Measurements from ENCODE around the gene ST7. TPM values are rescaled to one million over a fixed set of nuclear protein-coding genes. Genes with fewer than 3 reads are reported as not detected.
"Not testable (repeated sequence)": the region's sequence is repeated elsewhere in the genome, so short reads cannot be mapped to it uniquely, and the experiment has no call there.

Gene ST7
- total RNA-seq, 2 experiments from 2014 or later = 4.9 to 5.4 TPM

DNA sequence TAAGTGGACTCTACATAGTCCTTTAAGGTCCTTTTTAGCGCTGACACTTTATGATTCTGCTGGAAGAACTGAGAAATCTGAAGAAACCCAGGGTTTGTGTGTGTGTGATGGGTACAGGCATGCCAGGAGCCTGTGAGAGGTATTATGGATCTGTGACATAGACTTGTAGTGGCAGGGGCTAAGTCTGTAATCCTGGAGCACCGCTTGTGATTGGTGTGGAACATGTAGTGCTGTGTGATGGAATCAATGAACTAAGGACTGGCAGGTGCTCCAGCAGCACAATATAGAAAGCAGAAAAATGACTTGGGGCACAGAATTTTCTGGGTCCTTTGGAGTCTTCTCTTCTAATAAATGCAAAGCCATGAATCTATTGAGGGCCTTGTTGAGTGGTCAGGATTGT is 163.9 kb downstream of the ST7 start:
- ChIA-PET CTCF (interaction anchor here (0.8 kb wide), 1 partner anchor 9 kb away, joined by 3 read pairs; no protein-coding TSS in a partner anchor), POLR2A (no interaction called here)
- DNase-seq (no peak), ATAC-seq (ENCODE audit: poor library complexity) (no peak)
- intact Hi-C loops (cut with DNase I, micrococcal nuclease) = no loop called here
- Mint-ChIP-seq H3K36me3 (ENCODE audit: low read depth) (no peaks in the 10 kb centered on the region), H3K4me1 (ENCODE audit: low read depth) (no peaks in the 10 kb centered on the region), H3K27ac (no peak overlapping the region), H3K9me3 (no peaks in the 10 kb centered on the region), H3K27me3 (no peaks in the 10 kb centered on the region), H3K4me3 (no peak overlapping the region)
- Histone ChIP-seq H3K27ac (ENCODE audit: low read depth in 1 of 2, low read length in 2 of 2) (no peak overlapping the region), H3K27me3 (ENCODE audit: control insufficient read depth in 1 of 2, insufficient read depth in 2 of 2, low read length in 2 of 2) (no peaks in the 10 kb centered on the region), H3K9me3 (ENCODE audit: control insufficient read depth in 1 of 2, insufficient read depth in 1 of 2, low read length in 2 of 2) (no peaks in the 10 kb centered on the region), H3K4me3 (ENCODE audit: low read length) (no peak overlapping the region), H3K4me1 (ENCODE audit: insufficient read depth, low read length) (no peaks in the 10 kb centered on the region), H3K36me3 (ENCODE audit: insufficient read depth, low read length) (no peaks in the 10 kb centered on the region)
- TF ChIP-seq, protein P1, sequence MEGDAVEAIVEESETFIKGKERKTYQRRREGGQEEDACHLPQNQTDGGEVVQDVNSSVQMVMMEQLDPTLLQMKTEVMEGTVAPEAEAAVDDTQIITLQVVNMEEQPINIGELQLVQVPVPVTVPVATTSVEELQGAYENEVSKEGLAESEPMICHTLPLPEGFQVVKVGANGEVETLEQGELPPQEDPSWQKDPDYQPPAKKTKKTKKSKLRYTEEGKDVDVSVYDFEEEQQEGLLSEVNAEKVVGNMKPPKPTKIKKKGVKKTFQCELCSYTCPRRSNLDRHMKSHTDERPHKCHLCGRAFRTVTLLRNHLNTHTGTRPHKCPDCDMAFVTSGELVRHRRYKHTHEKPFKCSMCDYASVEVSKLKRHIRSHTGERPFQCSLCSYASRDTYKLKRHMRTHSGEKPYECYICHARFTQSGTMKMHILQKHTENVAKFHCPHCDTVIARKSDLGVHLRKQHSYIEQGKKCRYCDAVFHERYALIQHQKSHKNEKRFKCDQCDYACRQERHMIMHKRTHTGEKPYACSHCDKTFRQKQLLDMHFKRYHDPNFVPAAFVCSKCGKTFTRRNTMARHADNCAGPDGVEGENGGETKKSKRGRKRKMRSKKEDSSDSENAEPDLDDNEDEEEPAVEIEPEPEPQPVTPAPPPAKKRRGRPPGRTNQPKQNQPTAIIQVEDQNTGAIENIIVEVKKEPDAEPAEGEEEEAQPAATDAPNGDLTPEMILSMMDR (IDR thresholded peaks at IDR 0.05) = no peak

DNA sequence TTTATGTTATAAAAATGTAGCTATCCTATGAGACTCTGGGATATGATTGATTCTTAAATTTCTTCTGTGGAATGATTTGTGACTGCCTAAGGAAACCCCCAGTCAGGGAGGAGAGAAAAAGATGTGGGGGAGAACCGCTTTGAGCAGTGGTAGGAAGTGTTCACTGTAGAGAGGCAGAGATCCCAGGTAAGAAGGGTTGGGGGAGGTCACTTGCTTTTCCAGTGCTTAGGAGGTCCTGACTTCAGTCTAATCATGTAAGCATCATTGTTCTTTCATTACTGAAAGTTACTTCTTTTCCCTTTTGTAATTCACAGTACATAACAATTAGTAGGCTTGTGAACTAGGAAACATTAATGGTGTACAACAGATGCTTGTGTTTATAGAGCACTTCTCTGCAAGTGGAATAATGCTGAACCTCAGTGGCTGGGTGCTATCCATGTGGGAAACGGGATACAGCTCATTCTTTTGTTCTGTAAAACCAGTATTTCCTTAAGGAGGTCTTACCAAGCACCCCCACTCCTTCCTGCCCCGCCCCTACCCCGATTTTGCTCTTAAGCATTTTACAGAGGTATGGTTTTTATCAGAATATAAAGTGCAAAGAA is 165.4 kb downstream of the ST7 start:
- TF ChIP-seq, protein P1 (IDR thresholded peaks at IDR 0.05) = no peak
- no peaks in the 10 kb centered on the region for H3K36me3 Mint-ChIP-seq (ENCODE audit: low read depth)
- H3K27ac Mint-ChIP-seq = no peak overlapping the region
- ATAC-seq (ENCODE audit: poor library complexity) (no peak), DNase-seq (no peak)
- POLR2A ChIA-PET = no interaction called here
- Histone ChIP-seq H3K4me3 (ENCODE audit: low read length) (no peak overlapping the region), H3K9me3 (ENCODE audit: control insufficient read depth in 1 of 2, insufficient read depth in 1 of 2, low read length in 2 of 2) (no peaks in the 10 kb centered on the region), H3K27ac (ENCODE audit: low read depth in 1 of 2, low read length in 2 of 2) (no peak overlapping the region), H3K27me3 (ENCODE audit: control insufficient read depth in 1 of 2, insufficient read depth in 2 of 2, low read length in 2 of 2) (no peaks in the 10 kb centered on the region), H3K4me1 (ENCODE audit: insufficient read depth, low read length) (no peaks in the 10 kb centered on the region), H3K36me3 (ENCODE audit: insufficient read depth, low read length) (no peaks in the 10 kb centered on the region)
- no peaks in the 10 kb centered on the region for H3K27me3 Mint-ChIP-seq
- intact Hi-C loops (cut with DNase I, micrococcal nuclease) = loop anchor here in 1 of 2 experiments (1.0 kb wide), 2 partner anchors 133 to 188 kb away; no protein-coding TSS in a partner anchor
- CTCF ChIA-PET = interaction anchor here (0.8 to 1.0 kb wide), 3 partner anchors 131 to 203 kb away, joined by 3 to 4 read pairs (median 3); no protein-coding TSS in a partner anchor
- H3K9me3 Mint-ChIP-seq = no peaks in the 10 kb centered on the region
- H3K4me3 Mint-ChIP-seq = no peak overlapping the region
- H3K4me1 Mint-ChIP-seq (ENCODE audit: low read depth) = no peaks in the 10 kb centered on the region

- H3K9me3 ChIP-seq (ENCODE audit: control insufficient read depth in 1 of 2, insufficient read depth in 1 of 2, low read length in 2 of 2) = no peaks in the 10 kb centered on the region
- ATAC-seq (ENCODE audit: poor library complexity) = peak; percentile 57
- no peaks in the 10 kb centered on the region for H3K9me3 Mint-ChIP-seq
- H3K27ac Mint-ChIP-seq = no peak overlapping the region
- intact Hi-C loops (cut with DNase I, micrococcal nuclease) = loop anchor here in 1 of 2 experiments (1.0 kb wide), 2 partner anchors 134 to 189 kb away; no protein-coding TSS in a partner anchor
- no peak overlapping the region for H3K4me3 Mint-ChIP-seq
- no peaks in the 10 kb centered on the region for H3K27me3 Mint-ChIP-seq
- TF ChIP-seq, protein P1 (IDR thresholded peaks at IDR 0.05) = peak; percentile 89
- no peak overlapping the region for H3K4me3 ChIP-seq (ENCODE audit: low read length)
- ChIA-PET CTCF (interaction anchor here (0.8 to 4.5 kb wide), 4 partner anchors 131 to 204 kb away, joined by 3 to 18 read pairs (median 4); no protein-coding TSS in a partner anchor), POLR2A (no interaction called here)
- H3K36me3 ChIP-seq (ENCODE audit: insufficient read depth, low read length) = no peaks in the 10 kb centered on the region
- no peaks in the 10 kb centered on the region for H3K4me1 ChIP-seq (ENCODE audit: insufficient read depth, low read length)
- H3K36me3 Mint-ChIP-seq (ENCODE audit: low read depth) = no peaks in the 10 kb centered on the region
- H3K4me1 Mint-ChIP-seq (ENCODE audit: low read depth) = no peaks in the 10 kb centered on the region
- peak; percentile 56 to 86 (median 70) for DNase-seq
- no peak overlapping the region for H3K27ac ChIP-seq (ENCODE audit: low read depth in 1 of 2, low read length in 2 of 2)
- H3K27me3 ChIP-seq (ENCODE audit: control insufficient read depth in 1 of 2, insufficient read depth in 2 of 2, low read length in 2 of 2) = no peaks in the 10 kb centered on the region
Measured at GRCh38 chr7:117119192-117119924, 166.1 kb downstream of the ST7 start.

GRCh38 chr7:117120321-117120720 is 167.0 kb downstream of the ST7 start:
- intact Hi-C loops (cut with DNase I, micrococcal nuclease) = loop anchor here in 1 of 2 experiments (5.0 to 10.0 kb wide), 2 partner anchors 886 to 948 kb away; no protein-coding TSS in a partner anchor
- H3K36me3 ChIP-seq (ENCODE audit: insufficient read depth, low read length); H3K27me3 ChIP-seq (ENCODE audit: control insufficient read depth in 1 of 2, insufficient read depth in 2 of 2, low read length in 2 of 2); H3K9me3 Mint-ChIP-seq; H3K27ac Mint-ChIP-seq; H3K36me3 Mint-ChIP-seq (ENCODE audit: low read depth); H3K4me1 ChIP-seq (ENCODE audit: insufficient read depth, low read length); POLR2A ChIA-PET; H3K4me1 Mint-ChIP-seq (ENCODE audit: low read depth); DNase-seq; H3K27ac ChIP-seq (ENCODE audit: low read depth in 1 of 2, low read length in 2 of 2); ATAC-seq (ENCODE audit: poor library complexity); H3K27me3 Mint-ChIP-seq; H3K4me3 ChIP-seq (ENCODE audit: low read length); H3K4me3 Mint-ChIP-seq; H3K9me3 ChIP-seq (ENCODE audit: control insufficient read depth in 1 of 2, insufficient read depth in 1 of 2, low read length in 2 of 2): not testable (repeated sequence)
- CTCF ChIA-PET = interaction anchor here (4.5 kb wide), 1 partner anchor 190 kb away, joined by 18 read pairs; no protein-coding TSS in a partner anchor

- H3K4me1 ChIP-seq (ENCODE audit: insufficient read depth, low read length); H3K27me3 ChIP-seq (ENCODE audit: control insufficient read depth in 1 of 2, insufficient read depth in 2 of 2, low read length in 2 of 2); DNase-seq; H3K9me3 ChIP-seq (ENCODE audit: control insufficient read depth in 1 of 2, insufficient read depth in 1 of 2, low read length in 2 of 2); POLR2A ChIA-PET; H3K36me3 ChIP-seq (ENCODE audit: insufficient read depth, low read length); H3K27ac ChIP-seq (ENCODE audit: low read depth in 1 of 2, low read length in 2 of 2); H3K4me3 ChIP-seq (ENCODE audit: low read length); H3K4me1 Mint-ChIP-seq (ENCODE audit: low read depth); H3K27me3 Mint-ChIP-seq; H3K36me3 Mint-ChIP-seq (ENCODE audit: low read depth); ATAC-seq (ENCODE audit: poor library complexity); H3K4me3 Mint-ChIP-seq; H3K9me3 Mint-ChIP-seq; H3K27ac Mint-ChIP-seq: not testable (repeated sequence)
- CTCF ChIA-PET = interaction anchor here (2.0 to 4.5 kb wide), 2 partner anchors 13 to 192 kb away, joined by 4 to 18 read pairs; no protein-coding TSS in a partner anchor
- intact Hi-C loops (cut with DNase I, micrococcal nuclease) = loop anchor here in 1 of 2 experiments (5.0 to 10.0 kb wide), 2 partner anchors 887 to 950 kb away; no protein-coding TSS in a partner anchor
Measured at GRCh38 chr7:117122036-117122435, 168.7 kb downstream of the ST7 start.
